Erythroblast (primary cell): ENCODE results near the gene PROM2.

ENCODE experiments used
- GATA1 ChIP-seq: IDR thresholded peaks from 2 replicates; pipeline ENCODE4 v1.6.1; 2011; ENCODE audit warnings: low read depth, mild to moderate bottlenecking, control low read depth, low read length, moderate library complexity
- POLR2A ChIP-seq: IDR thresholded peaks from 2 replicates; pipeline ENCODE4 v1.6.1; 2011; ENCODE audit warnings: mild to moderate bottlenecking, low read length

DNA sequence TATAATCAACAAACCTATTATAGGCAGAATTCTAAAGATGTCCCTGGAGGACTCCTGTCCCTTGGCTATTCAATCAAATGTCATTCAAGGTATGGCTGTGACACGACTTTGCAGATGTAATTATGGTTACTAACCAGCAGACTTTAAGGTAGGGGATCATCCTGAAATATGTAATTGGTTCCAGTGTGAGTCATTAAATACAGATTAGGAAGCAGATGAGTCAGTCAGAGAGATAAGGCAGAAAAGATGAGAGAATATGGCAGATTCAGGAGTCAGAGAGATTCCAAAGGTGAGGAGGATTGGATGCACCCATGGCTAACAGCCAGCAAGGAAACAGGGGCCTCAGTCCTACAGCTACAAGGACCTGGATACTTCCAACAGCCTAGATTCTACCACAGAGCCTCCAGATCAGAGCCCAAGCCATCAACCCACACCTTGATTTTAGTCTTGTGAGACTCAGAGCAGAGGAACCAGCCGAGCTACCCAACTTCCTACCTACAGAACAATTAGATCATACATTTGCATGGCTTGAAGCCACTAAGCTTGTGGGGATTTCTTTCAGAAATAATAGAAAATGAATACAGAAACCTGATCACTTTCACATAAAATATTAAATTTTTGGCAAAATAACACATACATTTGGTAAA is 11.2 kb upstream of the PROM2 start:
- no peak for TF ChIP-seq POLR2A
- TF ChIP-seq GATA1 = no peak
